H1 (cell line): Measurements from ENCODE around the gene ELSPBP1. TPM values are rescaled to one million over a fixed set of nuclear protein-coding genes. Genes with fewer than 3 reads are reported as not detected.
A peak's percentile ranks its signal among the peaks of the same experiment; 100 is the strongest.

Experiments used
- CTCF ChIA-PET: fragments of 300-600 bp; sonication (Branson Sonifier 250); formaldehyde crosslinking; loops from one replicate; lab custom pipeline; 2021; ENCODE audit not compliant: partially characterized antibody; lab: Charles Lee
- POLR2A ChIA-PET: fragments of 300-600 bp; sonication (Branson Sonifier 250); formaldehyde crosslinking; loops from one replicate; lab custom pipeline; 2021; ENCODE audit warnings: inconsistent platforms; ENCODE audit not compliant: partially characterized antibody; lab: Charles Lee
- DNase-seq, 2 experiments: peaks; one replicate each; pipeline versions ENCODE4 v3.0.0 to v3.0.0-alpha.2; 2010 to 2022; ENCODE audit warnings: low spot score in 2 of 2, low read depth in 1 of 2, mixed read lengths in 1 of 2
- FAIRE-seq: peaks from 2 replicates; lab custom pipeline; 2011; peaks lifted over from hg19 to GRCh38; lab: Jason Lieb, UNC
- H2AFZ ChIP-seq: 2 replicates; pipeline ENCODE4 v1.8.1; 2012; ENCODE audit warnings: low read length, inconsistent platforms
- H2AK5ac ChIP-seq: 2 replicates; pipeline ENCODE4 v1.6.1; 2013; ENCODE audit warnings: low read depth, low read length
- H2BK120ac ChIP-seq: replicated peaks from 2 replicates; pipeline ENCODE3; 2013; ENCODE audit warnings: low read depth, low read length, inconsistent platforms
- H2BK12ac ChIP-seq: 2 replicates; pipeline ENCODE4 v1.6.1; 2013; ENCODE audit warnings: low read depth, low read length
- H2BK15ac ChIP-seq: 2 replicates; pipeline ENCODE4 v1.6.1; 2013; ENCODE audit warnings: low read length
- H2BK20ac ChIP-seq: 2 replicates; pipeline ENCODE4 v1.6.1; 2013; ENCODE audit warnings: low read length
- H2BK5ac ChIP-seq: 2 replicates; pipeline ENCODE4 v1.6.1; 2013; ENCODE audit warnings: low read depth, low read length
- H3K14ac ChIP-seq: 2 replicates; pipeline ENCODE4 v1.6.1; 2013; ENCODE audit warnings: inconsistent platforms; ENCODE audit not compliant: insufficient read length
- H3K18ac ChIP-seq: 2 replicates; pipeline ENCODE4 v1.6.1; 2013; ENCODE audit warnings: low read length; ENCODE audit errors: extremely low read depth
- H3K23ac ChIP-seq: 2 replicates; pipeline ENCODE4 v1.6.1; 2013; ENCODE audit warnings: inconsistent platforms; ENCODE audit not compliant: insufficient read length
- H3K23me2 ChIP-seq: 2 replicates; pipeline ENCODE4 v1.6.1; 2013; ENCODE audit warnings: low read depth, low read length
- H3K27ac ChIP-seq: 2 replicates; pipeline ENCODE4 v1.6.1; 2011; ENCODE audit warnings: low read depth, low read length, inconsistent platforms
- H3K27me3 ChIP-seq, 4 experiments: replicated peaks in 1 of 4; 1 replicate in 1 of 4; 2 replicates in 3 of 4; pipeline versions ENCODE4 v1.6.1 to v1.8.1; 2011 to 2013; ENCODE audit warnings: low read length in 3 of 4, mild to moderate bottlenecking in 3 of 4, inconsistent platforms in 2 of 4, mixed read lengths in 2 of 4, moderate library complexity in 1 of 4; ENCODE audit not compliant: control insufficient read depth in 3 of 4, insufficient read depth in 3 of 4; ENCODE audit errors: extremely low read depth in 1 of 4
- H3K36me3 ChIP-seq, 4 experiments: 2 replicates each; pipeline versions ENCODE4 v1.6.1 to v1.8.1; 2011 to 2013; ENCODE audit warnings: mild to moderate bottlenecking in 4 of 4, low read length in 3 of 4, moderate library complexity in 2 of 4, control low read depth in 1 of 4, inconsistent platforms in 1 of 4; ENCODE audit not compliant: insufficient read depth in 4 of 4, control insufficient read depth in 2 of 4
- H3K4ac ChIP-seq: replicated peaks from 2 replicates; pipeline ENCODE3; 2013; ENCODE audit warnings: low read length, low read depth, mixed read lengths, inconsistent platforms; ENCODE audit not compliant: insufficient read length
- H3K4me1 ChIP-seq, 4 experiments: replicated peaks in 1 of 4; 1 replicate in 1 of 4; 2 replicates in 3 of 4; pipeline versions ENCODE4 v1.6.1 to v1.8.1; 2011 to 2013; ENCODE audit warnings: low read length in 3 of 4, inconsistent platforms in 2 of 4, mixed read lengths in 1 of 4; ENCODE audit not compliant: insufficient read depth in 4 of 4, control insufficient read depth in 3 of 4
- H3K4me2 ChIP-seq, 2 experiments: 2 replicates each; pipeline versions ENCODE4 v1.6.1 to v1.8.1; 2011 to 2013; ENCODE audit warnings: low read depth in 2 of 2, low read length in 2 of 2, control low read depth in 1 of 2, inconsistent platforms in 1 of 2, mild to moderate bottlenecking in 1 of 2; ENCODE audit not compliant: insufficient read depth in 1 of 2
- H3K4me3 ChIP-seq, 4 experiments: fragments of 200-600, 300-600 bp in 1 of 4; sonication (generic), shearing (Covaris generic), sonication (Bioruptor Twin) in 1 of 4; 2 replicates each; pipeline versions ENCODE4 v1.5.1 to v1.8.1; 2011 to 2016; ENCODE audit warnings: low read length in 4 of 4, low read depth in 3 of 4, control low read depth in 2 of 4, inconsistent platforms in 2 of 4, mild to moderate bottlenecking in 2 of 4, mixed read lengths in 1 of 4, moderate library complexity in 1 of 4; ENCODE audit not compliant: insufficient read depth in 2 of 4; ENCODE audit errors: extremely low read depth in 1 of 4
- H3K56ac ChIP-seq: replicated peaks from 2 replicates; pipeline ENCODE3; 2013; ENCODE audit warnings: low read depth, mild to moderate bottlenecking, mixed read lengths, low read length, inconsistent platforms; ENCODE audit not compliant: insufficient read length
- H3K79me1 ChIP-seq: 2 replicates; pipeline ENCODE4 v1.6.1; 2013; ENCODE audit warnings: low read depth, low read length, control low read depth
- H3K79me2 ChIP-seq, 2 experiments: 2 replicates each; pipeline versions ENCODE4 v1.6.1 to v1.8.1; 2012 to 2013; ENCODE audit warnings: low read length in 2 of 2, mild to moderate bottlenecking in 2 of 2, inconsistent platforms in 1 of 2; ENCODE audit not compliant: insufficient read depth in 2 of 2, control insufficient read depth in 1 of 2
- H3K9ac ChIP-seq, 4 experiments: replicated peaks in 1 of 4; 1 replicate in 1 of 4; 2 replicates in 3 of 4; pipeline versions ENCODE4 v1.6.1 to v1.8.1; 2011 to 2013; ENCODE audit warnings: low read depth in 3 of 4, low read length in 3 of 4, control low read depth in 2 of 4, mild to moderate bottlenecking in 2 of 4, moderate library complexity in 2 of 4, inconsistent platforms in 1 of 4; ENCODE audit errors: extremely low read depth in 1 of 4
- H3K9me3 ChIP-seq, 2 experiments: 2 replicates each; pipeline versions ENCODE4 v1.6.1 to v1.8.1; 2012 to 2013; ENCODE audit warnings: mild to moderate bottlenecking in 2 of 2, moderate library complexity in 2 of 2, control low read depth in 1 of 2, inconsistent platforms in 1 of 2, low read depth in 1 of 2, low read length in 1 of 2, mixed read lengths in 1 of 2; ENCODE audit not compliant: insufficient read depth in 2 of 2
- H4K20me1 ChIP-seq, 2 experiments: replicated peaks in 1 of 2; 2 replicates each; pipeline versions ENCODE3 to v1.8.1; 2011 to 2013; ENCODE audit warnings: inconsistent platforms in 2 of 2, low read length in 2 of 2, mild to moderate bottlenecking in 1 of 2; ENCODE audit not compliant: insufficient read depth in 2 of 2, control insufficient read depth in 1 of 2
- H4K5ac ChIP-seq: 2 replicates; pipeline ENCODE4 v1.6.1; 2013; ENCODE audit warnings: low read length, low read depth, mixed read lengths, inconsistent platforms; ENCODE audit not compliant: insufficient read length
- H4K8ac ChIP-seq: 2 replicates; pipeline ENCODE4 v1.8.0; 2013; ENCODE audit warnings: mild to moderate bottlenecking, moderate library complexity, low read length, inconsistent platforms; ENCODE audit not compliant: insufficient read depth; ENCODE audit errors: extremely low read depth
- H4K91ac ChIP-seq: replicated peaks from 2 replicates; pipeline ENCODE3; 2013; ENCODE audit warnings: low read length, mixed read lengths, inconsistent platforms; ENCODE audit not compliant: insufficient read length
- KDM1A ChIP-seq: fragments of 200-600, 300-600 bp; sonication (generic); IDR thresholded peaks from 2 replicates; pipeline ENCODE4 v1.7.1; 2016; ENCODE audit warnings: mild to moderate bottlenecking, low read length, borderline replicate concordance
- TEAD4 ChIP-seq: IDR thresholded peaks from 2 replicates; pipeline ENCODE4 v1.6.1; 2012; ENCODE audit warnings: low read depth, low read length, inconsistent platforms, mixed read lengths
- WGBS, 2 experiments: shearing (Covaris generic) in 1 of 2; methylation state at CpG; one replicate each; pipeline versions ENCODE4 v1.1.6 to v1.1.7; 2013 to 2015; ENCODE audit warnings: low lambda C conversion rate in 2 of 2, mixed read lengths in 2 of 2, inconsistent platforms in 1 of 2, low coverage in 1 of 2, missing lambda C conversion rate in 1 of 2; ENCODE audit not compliant: insufficient replicate concordance in 2 of 2, insufficient coverage in 1 of 2, insufficient read length in 1 of 2; ENCODE audit errors: extremely low coverage in 1 of 2, missing lambda C conversion rate in 1 of 2; 5-methylcytosine and 5-hydroxymethylcytosine counted together
- polyA plus RNA-seq, 7 experiments: library from polyadenylated mRNA; depleted of rRNA in 3 of 7; stranded (reverse) in 5 of 7; unstranded in 2 of 7; fragments of >200 nt in 5 of 7; fragments of 200-250 nt in 2 of 7; gene quantifications; 1 replicate in 5 of 7; 2 replicates in 1 of 7; 4 replicates in 1 of 7; pipeline versions ENCODE4 v1.2.1 to v1.2.3, GENCODE V29; 2011 to 2013; ENCODE audit warnings: missing spikeins in 2 of 7, mixed read lengths in 2 of 7
- total RNA-seq: library from RNA; stranded (reverse); fragmentation: NEBNext Ultra II Directional; extraction: Animal tissue kit (Norgen Biotek cat#: 25700); gene quantifications from 2 replicates; pipeline ENCODE4 v1.2.1, GENCODE V29; 2021

Gene ELSPBP1
- total and polyA plus RNA-seq, 2 of the 8 experiments (the other 6 are each of a cell fraction or from before 2014, with no cell fraction given), result not detected

DNA sequence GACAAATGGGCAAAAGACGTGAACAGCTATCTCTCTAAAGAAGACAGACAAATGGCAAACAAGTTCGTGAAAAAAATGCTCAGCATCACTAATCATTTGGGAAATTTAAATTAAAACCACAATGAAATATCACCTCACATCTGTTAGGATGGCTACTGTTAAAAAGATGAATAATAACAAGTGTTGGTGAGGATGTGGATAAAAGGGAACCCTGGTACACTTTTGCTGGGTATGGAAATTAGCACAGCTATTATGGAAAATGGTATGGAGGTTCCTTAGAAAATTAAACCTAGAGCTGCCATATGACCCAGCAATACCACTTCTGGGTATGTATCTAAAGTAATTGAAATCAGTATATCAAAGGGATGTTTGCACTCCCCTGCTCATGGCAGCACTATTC is 42.3 kb downstream of the ELSPBP1 start:
- Histone ChIP-seq H3K9me3 (peaks cover 4 to 8% of the 10 kb centered on the region in 2 experiments; a peak in 2 of 4 replicates), H2AK5ac (no peak overlapping the region), H2AFZ (no peak overlapping the region), H3K14ac (no peak overlapping the region), H3K36me3 (no peaks in the 10 kb centered on the region), H3K4me1 (no peaks in the 10 kb centered on the region), H3K4me2 (no peak overlapping the region), H3K23me2 (no peaks in the 10 kb centered on the region; the same call in 1 of the 2 replicates), H3K4me3 (no peak overlapping the region), H3K79me1 (no peaks in the 10 kb centered on the region), H2BK12ac (no peak overlapping the region), H3K9ac (no peak overlapping the region), H4K91ac (no peak overlapping the region), H3K79me2 (no peaks in the 10 kb centered on the region), H3K4ac (no peak overlapping the region), H3K18ac (no peak overlapping the region), H4K5ac (no peak overlapping the region), H3K27me3 (no peaks in the 10 kb centered on the region), H3K23ac (no peak overlapping the region), H2BK5ac (no peak overlapping the region), H4K8ac (no peak overlapping the region), H2BK15ac (no peak overlapping the region), H3K27ac (no peak overlapping the region), H4K20me1 (no peaks in the 10 kb centered on the region), H2BK120ac (no peak overlapping the region), H2BK20ac (no peak overlapping the region), H3K56ac (no peak overlapping the region)
- 77% methylated on average over 2 of the region's 2 CpGs; no CpG with 5 or more reads in 1 of the 2 experiments for WGBS, 2 experiments
- FAIRE-seq (no peak), DNase-seq (no peak)
- CTCF ChIA-PET, result interaction anchor here (0.6 kb wide), 1 partner anchor 14 kb away, joined by 3 read pairs; no protein-coding TSS in a partner anchor
- TF ChIP-seq TEAD4 (no peak), KDM1A (peak; percentile 43; the same call in 1 of the 2 replicates)
- POLR2A ChIA-PET, result no interaction called here
